ENCODE measurements around the gene HSPBP1.

DNA sequence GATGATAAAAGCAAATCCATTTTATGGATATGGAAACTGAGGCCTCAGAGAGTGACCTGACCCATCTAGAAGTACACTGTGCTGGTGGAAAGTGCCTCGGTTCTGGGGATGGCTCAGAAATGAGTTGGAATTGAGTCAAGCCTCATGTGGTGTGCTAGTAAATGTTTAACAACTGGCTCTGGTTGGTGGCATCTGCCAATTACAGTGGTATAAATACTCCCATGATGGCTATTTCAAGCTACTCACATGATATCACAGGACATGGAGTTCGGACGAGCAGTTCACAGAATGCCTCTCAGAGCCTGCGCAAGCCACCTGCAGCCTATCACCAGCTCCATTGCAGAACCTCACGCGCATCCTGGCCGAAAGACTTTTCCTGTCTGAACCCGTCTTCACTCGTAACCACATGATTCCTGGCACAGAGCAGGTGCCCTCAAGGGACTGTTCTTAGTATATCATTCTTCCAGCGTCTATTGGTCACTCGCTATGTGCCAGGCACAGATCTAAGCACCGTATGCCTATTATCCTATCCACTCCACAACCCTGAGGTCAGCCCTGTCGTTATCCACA, 36.1 kb upstream of the HSPBP1 start:
- TF ChIP-seq EZH2phosphoT487 (IDR thresholded peaks at IDR 0.05), result no peak
- TF ChIP-seq, protein P1, sequence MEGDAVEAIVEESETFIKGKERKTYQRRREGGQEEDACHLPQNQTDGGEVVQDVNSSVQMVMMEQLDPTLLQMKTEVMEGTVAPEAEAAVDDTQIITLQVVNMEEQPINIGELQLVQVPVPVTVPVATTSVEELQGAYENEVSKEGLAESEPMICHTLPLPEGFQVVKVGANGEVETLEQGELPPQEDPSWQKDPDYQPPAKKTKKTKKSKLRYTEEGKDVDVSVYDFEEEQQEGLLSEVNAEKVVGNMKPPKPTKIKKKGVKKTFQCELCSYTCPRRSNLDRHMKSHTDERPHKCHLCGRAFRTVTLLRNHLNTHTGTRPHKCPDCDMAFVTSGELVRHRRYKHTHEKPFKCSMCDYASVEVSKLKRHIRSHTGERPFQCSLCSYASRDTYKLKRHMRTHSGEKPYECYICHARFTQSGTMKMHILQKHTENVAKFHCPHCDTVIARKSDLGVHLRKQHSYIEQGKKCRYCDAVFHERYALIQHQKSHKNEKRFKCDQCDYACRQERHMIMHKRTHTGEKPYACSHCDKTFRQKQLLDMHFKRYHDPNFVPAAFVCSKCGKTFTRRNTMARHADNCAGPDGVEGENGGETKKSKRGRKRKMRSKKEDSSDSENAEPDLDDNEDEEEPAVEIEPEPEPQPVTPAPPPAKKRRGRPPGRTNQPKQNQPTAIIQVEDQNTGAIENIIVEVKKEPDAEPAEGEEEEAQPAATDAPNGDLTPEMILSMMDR (IDR thresholded peaks at IDR 0.05), result no peak

All from neural progenitor cell (in vitro differentiated cells).